HG03575 (cell line): Measurements from ENCODE around the gene SPTBN4.
"Not testable (repeated sequence)": the region's sequence is repeated elsewhere in the genome, so short reads cannot be mapped to it uniquely, and the experiment has no call there.

ENCODE experiments used
- ATAC-seq: cut with Tn5 transposase; IDR thresholded peaks from one replicate; pipeline ENCODE4 v1.9.1; 2021; ENCODE audit not compliant: unreplicated experiment, insufficient number of reproducible peaks, low FRiP score; ENCODE audit errors: extremely low read depth

The SPTBN4 gene

GRCh38 chr19:40521900-40522299 lies 55.1 kb downstream of the SPTBN4 start:
- not testable (repeated sequence) for ATAC-seq

- ATAC-seq, result no peak
Measured at GRCh38 chr19:40523322-40524047, 56.7 kb downstream of the SPTBN4 start.

GRCh38 chr19:40524133-40524549 lies 57.3 kb downstream of the SPTBN4 start:
- no peak for ATAC-seq

DNA sequence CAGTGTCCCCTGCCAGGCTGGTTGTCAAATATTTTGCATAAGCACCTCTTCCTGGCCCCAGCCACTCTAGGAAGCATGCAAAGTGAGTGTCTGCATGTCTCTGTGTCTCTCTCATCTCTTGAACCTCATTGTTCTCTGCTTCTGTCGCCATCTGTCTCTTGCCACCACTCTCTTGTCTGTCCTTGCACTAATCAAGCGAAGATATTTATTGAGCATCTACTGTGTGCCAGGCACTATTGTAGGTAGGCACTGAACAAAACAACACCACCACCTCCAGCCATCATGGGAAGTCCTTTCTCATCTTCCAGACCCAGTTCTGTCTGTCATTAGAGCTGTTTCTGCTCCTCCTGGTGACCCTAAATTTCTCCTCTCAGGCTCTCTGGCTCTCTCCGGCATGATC lies 57.9 kb downstream of the SPTBN4 start:
- ATAC-seq, result no peak

DNA sequence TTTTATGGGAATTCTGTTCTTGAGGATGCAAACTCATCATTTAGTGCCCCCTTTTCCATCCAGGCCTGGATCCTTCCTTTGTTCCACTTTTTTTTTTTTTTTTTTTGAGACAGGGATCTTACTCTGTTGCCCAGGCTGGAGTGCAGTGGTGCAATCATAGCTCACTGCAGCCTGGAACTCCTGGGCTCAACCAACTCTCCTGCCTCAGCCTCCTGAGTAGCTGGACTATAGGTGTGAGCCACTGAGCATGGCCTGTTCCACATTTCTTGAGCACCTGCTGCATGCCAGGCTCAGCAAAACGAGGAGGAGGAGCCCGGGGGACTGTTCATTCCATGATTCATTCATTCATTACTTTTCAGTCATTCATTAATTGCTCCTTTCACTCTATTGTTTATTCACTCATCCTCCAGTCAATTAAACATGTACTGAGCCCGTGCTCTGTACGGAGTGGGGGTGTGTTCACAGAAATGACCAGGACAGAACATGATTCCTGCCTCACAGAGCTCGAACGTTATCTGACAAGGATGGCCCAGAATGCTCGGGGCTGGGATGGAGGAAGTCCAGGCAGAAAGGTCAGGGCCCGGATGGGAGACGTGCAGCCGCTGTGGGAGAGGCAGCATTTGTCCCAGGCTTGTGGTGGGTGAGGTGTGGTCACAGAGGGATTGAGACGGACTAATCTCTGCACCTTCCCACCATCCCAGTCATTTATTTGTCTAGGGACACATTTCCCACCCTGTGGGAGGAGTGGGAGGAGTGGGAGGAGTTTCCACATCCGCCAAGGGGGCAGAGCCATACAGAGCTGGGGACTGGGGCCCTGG lies 58.6 kb downstream of the SPTBN4 start:
- no peak for ATAC-seq

GRCh38 chr19:40528078-40528477 lies 61.3 kb downstream of the SPTBN4 start:
- ATAC-seq, result no peak

DNA sequence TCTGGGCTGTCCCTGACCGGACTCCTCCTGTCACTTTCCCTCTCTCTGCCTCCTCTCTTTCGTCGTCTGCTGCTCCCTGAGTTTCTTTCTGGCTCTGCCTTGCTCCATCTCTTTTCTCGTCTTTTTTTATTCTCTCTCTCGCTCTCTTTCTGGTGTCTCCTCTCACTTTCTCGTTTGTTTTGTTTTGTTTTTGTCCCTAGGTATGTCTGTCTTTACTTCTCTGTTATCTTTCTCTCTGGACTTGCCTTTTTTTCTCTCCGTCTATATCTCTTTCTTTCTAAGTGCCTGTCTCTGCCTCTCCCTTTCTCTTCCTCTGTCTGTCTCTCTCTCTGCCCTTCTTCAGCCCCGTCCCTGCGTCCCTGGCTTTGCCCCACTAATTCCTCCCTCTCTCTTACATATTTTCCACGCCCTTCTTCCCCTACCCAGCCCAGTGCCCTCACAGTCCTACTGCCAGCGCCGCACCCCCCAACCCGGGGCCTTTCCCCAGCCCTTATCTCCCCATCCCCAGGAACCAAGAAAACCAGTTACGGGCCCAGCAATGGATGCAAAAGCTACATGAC lies 61.8 kb downstream of the SPTBN4 start:
- ATAC-seq, result no peak

DNA sequence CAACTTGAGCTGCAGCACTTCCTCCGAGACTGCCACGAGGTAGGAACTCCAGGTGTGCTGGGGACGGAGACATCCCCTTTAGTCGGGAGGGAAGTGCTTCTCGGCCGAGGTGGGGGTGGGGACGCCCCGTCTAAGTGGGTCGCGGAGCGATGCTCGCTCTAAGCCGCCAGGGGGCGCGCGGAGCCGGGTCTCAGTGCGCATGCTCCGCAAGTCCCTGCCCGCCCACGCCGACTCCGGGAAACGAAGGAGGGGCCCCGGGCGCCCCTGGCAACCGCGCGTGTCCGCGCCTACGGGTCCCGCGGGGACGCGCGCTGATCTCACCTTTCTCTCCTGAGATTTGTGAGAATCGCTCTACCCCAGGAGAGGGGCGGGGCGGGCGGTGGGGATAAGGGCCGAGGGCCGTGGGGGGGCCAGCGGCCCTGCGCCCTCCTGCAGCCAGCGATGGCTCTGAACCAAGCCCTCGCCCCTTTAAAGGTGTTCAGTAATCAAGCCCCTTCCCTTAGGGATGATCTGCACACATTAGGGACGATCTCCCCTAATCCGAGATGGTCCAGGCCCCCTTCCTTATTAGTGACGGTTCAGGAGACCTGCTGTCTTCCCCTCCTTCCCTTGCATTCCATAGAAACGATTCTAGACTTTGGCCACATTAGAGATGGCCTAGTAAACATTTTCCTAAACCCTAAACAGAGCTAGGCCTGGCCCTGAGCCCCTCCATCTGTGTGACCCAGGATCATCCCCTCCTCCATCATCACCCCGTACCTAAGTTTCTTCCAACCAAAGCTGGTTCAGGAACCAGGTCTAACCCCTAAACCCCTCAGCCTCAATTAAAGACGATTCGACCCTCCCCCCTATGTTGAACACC lies 62.5 kb downstream of the SPTBN4 start:
- ATAC-seq, result no peak

GRCh38 chr19:40530091-40530901 lies 63.5 kb downstream of the SPTBN4 start:
- ATAC-seq, result no peak

GRCh38 chr19:40533508-40533907 lies 66.7 kb downstream of the SPTBN4 start:
- ATAC-seq, result no peak

- no peak for ATAC-seq
Measured at GRCh38 chr19:40534148-40534547, 67.3 kb downstream of the SPTBN4 start.

GRCh38 chr19:40539070-40539469 lies 72.3 kb downstream of the SPTBN4 start:
- ATAC-seq, result no peak

DNA sequence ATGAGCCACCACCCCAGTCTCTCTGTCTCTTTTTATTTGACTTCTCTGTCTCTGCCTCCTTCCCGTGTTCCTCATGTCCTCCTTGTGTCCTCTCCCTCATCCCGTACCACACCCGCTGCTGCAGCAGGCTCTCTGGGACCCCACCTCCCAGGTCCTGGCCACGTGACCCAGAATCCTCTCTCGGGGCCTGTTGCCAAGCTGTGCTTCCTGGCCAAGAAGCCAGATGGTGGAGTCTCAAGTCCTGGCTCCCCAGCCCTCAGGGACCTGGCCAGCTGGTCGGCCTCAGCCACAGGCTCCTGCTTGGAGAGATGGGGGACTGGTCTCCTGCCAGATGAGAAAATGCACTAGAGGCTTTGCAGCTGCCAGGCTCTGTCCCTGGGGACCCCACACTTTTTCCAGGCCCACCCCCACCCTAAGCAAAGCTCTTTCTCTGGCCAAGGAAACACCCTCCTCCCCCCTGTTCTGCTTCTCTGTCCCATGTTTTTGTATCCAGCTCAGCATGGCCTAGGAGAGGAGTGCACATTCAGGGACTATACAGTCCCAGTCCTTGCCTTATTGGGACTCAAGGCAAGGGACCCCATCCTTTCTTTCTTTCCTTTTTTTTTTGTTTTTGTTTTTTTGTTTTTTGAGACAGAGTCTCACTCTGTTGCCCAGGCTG lies 75.5 kb downstream of the SPTBN4 start:
- ATAC-seq, result no peak

GRCh38 chr19:40543029-40543597 lies 76.3 kb downstream of the SPTBN4 start:
- no peak for ATAC-seq

- not testable (repeated sequence) for ATAC-seq
Measured at GRCh38 chr19:40546153-40546841, 79.5 kb downstream of the SPTBN4 start.

DNA sequence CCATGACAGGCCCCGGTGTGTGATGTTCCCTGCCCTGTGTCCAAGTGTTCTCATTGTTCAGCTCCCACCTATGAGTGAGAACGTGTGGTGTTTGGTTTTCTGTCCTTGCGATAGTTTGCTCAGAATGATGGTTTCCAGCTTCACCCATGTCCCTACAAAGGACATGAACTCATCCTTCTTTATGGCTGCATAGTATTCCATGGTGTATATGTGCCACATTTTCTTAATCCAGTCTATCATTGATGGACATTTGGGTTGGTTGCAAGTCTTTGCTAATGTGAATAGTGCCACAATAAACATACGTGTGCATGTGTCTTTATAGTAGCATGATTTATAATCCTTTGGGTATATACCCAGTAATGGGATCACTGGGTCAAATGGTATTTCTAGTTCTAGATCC lies 80.4 kb downstream of the SPTBN4 start:
- not testable (repeated sequence) for ATAC-seq

DNA sequence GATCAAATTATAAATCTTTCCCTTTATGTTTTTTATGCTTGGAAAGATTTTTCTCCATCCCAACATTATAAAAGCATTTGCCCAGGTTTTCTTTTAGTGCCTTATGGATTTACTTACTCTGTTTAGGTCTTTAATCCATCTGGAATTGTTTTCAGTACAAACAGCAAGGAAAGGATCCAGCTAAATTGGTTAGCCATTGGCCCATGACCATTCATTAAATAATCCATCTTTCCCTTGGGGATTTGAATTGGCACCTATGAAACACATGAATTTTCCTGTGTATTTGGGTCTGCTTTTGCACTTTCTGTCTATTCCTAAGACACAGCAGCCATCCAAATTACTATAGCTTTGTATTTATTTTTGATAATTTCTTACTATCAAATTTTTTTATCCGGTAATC lies 81.0 kb downstream of the SPTBN4 start:
- ATAC-seq, result no peak
